Measurements from ENCODE around the gene PRDX5. TPM values are rescaled to one million over a fixed set of nuclear protein-coding genes. Genes with fewer than 3 reads are reported as not detected.
A peak's percentile ranks its signal among the peaks of the same experiment; 100 is the strongest.

The PRDX5 gene
- total RNA-seq, 6 experiments from 2014 or later: 84.0 to 172 (median 89.3) TPM

DNA sequence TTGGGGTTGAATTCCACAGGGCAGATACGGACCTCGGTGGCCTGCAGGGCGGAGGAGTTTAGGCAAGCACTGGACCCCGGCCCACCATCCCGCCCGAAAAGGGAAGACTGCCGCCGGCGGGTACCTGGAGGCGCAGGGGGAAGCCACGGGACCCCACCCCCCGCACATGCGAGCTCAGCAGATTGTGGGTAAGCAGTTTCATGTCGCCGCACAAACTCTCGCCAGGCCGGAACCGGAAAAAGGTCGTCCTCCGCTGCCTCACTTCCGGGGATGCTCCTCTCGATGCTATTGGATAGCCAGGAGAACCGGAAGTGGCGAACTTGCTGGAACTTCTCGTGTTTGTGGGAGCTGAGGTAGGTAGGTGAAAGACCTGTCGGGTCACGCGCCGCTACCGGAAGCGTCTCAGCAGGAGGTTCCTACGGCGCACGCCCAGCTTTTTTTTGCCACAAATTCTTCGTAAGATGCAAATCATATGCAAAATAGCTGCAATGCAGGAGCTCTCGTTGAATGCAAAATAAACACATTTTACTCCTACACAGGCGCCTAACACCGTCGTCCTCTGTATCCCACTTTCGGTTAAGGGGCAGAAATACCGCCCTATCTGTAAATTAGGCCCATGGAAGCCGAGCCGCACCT, 478 bp upstream of the PRDX5 start, which contains the start of gene TRMT112:
TRMT112 (minus strand) TSS at position 235 of the 636 bp plus-strand sequence; CDS start at position 202, 33 bp downstream.
- H3K4me1 ChIP-seq: peaks cover 0 to 15% (median 7%) of the 10 kb centered on the region in 4 donors
- TF ChIP-seq, protein P1, sequence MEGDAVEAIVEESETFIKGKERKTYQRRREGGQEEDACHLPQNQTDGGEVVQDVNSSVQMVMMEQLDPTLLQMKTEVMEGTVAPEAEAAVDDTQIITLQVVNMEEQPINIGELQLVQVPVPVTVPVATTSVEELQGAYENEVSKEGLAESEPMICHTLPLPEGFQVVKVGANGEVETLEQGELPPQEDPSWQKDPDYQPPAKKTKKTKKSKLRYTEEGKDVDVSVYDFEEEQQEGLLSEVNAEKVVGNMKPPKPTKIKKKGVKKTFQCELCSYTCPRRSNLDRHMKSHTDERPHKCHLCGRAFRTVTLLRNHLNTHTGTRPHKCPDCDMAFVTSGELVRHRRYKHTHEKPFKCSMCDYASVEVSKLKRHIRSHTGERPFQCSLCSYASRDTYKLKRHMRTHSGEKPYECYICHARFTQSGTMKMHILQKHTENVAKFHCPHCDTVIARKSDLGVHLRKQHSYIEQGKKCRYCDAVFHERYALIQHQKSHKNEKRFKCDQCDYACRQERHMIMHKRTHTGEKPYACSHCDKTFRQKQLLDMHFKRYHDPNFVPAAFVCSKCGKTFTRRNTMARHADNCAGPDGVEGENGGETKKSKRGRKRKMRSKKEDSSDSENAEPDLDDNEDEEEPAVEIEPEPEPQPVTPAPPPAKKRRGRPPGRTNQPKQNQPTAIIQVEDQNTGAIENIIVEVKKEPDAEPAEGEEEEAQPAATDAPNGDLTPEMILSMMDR (IDR thresholded peaks at IDR 0.05): no peak
- peak; percentile 74 for TF ChIP-seq POLR2A (IDR thresholded peaks at IDR 0.05)
- intact Hi-C loops (cut with DNase I): no loop called here

DNA sequence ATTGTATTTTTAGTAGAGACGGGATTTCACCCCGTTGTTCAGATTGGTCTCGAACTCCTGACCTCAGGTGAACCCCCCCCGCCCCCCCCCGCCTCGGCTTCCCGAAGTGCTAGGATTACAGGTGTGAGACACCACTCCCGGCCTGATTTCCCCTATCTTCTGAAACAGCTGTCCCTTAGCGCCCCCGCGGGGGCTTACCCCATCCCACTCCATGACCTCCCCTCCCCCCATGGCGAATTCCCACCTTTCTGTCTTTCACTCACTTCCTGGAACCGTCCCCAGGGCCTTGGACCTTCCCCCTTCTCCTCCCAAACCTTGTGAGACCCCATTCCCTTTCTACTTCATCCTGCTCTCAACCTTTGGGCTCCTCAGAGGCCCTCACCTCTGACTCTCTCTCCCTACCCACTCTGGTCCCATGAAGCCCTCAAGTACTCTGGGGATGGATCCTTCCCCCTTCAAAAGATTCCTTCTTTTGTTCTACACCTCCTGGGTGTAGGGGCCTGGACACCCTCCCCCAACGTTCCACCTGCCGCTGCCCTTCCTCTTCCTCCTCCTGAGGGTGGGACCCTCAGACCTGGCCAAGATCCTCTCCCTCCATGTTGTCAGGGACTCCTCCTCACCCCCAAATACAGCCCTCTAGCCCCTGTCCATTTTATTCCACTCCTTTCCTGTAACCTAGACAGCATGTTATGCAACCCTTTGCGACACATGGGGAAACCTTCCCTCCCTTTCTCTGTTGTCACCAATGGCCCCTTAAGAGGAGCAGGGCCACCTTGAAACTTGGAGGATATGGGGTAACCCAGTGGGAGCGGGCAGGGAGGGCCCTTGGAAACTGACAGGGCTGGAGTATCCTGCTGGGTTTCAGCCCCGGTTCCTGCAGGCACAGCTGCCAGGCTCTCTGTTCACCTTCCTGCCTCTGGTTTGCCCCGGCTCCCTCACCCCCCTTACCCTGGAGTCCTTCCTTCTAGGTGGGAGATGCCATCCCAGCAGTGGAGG, 1.1 kb downstream of the PRDX5 start:
- Histone ChIP-seq H3K4me3 (peak overlapping the region; percentile 86 to 94 (median 93)), H3K27ac (peak overlapping the region in 2 of 3 donors; percentile 97 to 99), H3K9me3 (no peaks in the 10 kb centered on the region), H3K4me1 (peaks cover 0 to 15% (median 7%) of the 10 kb centered on the region in 4 donors), H3K27me3 (no peaks in the 10 kb centered on the region), H3K36me3 (peaks cover 0 to 16% (median 8%) of the 10 kb centered on the region in 4 donors)
- DNase-seq (peak in 1 of 3 donors; percentile 59), ATAC-seq (no peak)
- WGBS (ENCODE audit: insufficient coverage, low coverage, low lambda C conversion rate, missing lambda C conversion rate): 16% methylated on average over 18 of the region's 19 CpGs
- TF ChIP-seq, protein P1 (IDR thresholded peaks at IDR 0.05): no peak
- TF ChIP-seq POLR2A (IDR thresholded peaks at IDR 0.05): no peak
- intact Hi-C loops (cut with DNase I): no loop called here

More for the DNA sequence above, 478 bp upstream of the PRDX5 start, which contains the start of gene TRMT112:
- Histone ChIP-seq H3K36me3 (peaks cover 0 to 22% (median 10%) of the 10 kb centered on the region in 4 donors), H3K9me3 (no peaks in the 10 kb centered on the region), H3K4me3 (peak within 1 kb of the TSS; percentile 86 to 94 (median 93)), H3K27ac (peak within 1 kb of the TSS; percentile 92 to 99 (median 97)), H3K27me3 (no peaks in the 10 kb centered on the region)
- DNase-seq: peak; percentile 95 to 99 (median 98)
- ATAC-seq: peak; percentile 78 to 85 (median 82)
- WGBS (ENCODE audit: insufficient coverage, low coverage, low lambda C conversion rate, missing lambda C conversion rate): 0% methylated on average over 12 of the region's 43 CpGs

DNA sequence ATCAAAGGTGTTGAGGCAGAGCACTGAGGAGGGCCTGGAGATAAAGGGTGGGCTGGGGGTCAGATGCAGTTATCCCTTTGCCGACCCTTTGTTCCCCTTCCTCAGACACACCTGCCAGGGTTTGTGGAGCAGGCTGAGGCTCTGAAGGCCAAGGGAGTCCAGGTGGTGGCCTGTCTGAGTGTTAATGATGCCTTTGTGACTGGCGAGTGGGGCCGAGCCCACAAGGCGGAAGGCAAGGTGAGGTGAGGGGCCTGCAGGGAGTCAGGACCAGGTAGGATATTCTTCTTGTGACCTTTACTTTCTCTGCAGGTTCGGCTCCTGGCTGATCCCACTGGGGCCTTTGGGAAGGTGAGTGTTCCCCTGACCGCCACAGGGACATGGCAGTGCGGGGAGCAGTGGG, 2.6 kb downstream of the PRDX5 start:
- TF ChIP-seq, protein P1 (IDR thresholded peaks at IDR 0.05): no peak
- no peak for TF ChIP-seq POLR2A (IDR thresholded peaks at IDR 0.05)
- ATAC-seq: no peak
- peaks cover 0 to 1% (median under 1%) of the 10 kb centered on the region in 4 donors for H3K36me3 ChIP-seq
- H3K27ac ChIP-seq: no peak overlapping the region
- no peak for DNase-seq
- intact Hi-C loops (cut with DNase I): no loop called here
- H3K9me3 ChIP-seq: no peaks in the 10 kb centered on the region
- no peaks in the 10 kb centered on the region for H3K27me3 ChIP-seq
- 93% methylated on average over 6 of the region's 7 CpGs for WGBS (ENCODE audit: insufficient coverage, low coverage, low lambda C conversion rate, missing lambda C conversion rate)
- peaks cover 0 to 15% (median 7%) of the 10 kb centered on the region in 4 donors for H3K4me1 ChIP-seq
- H3K4me3 ChIP-seq: no peak overlapping the region

DNA sequence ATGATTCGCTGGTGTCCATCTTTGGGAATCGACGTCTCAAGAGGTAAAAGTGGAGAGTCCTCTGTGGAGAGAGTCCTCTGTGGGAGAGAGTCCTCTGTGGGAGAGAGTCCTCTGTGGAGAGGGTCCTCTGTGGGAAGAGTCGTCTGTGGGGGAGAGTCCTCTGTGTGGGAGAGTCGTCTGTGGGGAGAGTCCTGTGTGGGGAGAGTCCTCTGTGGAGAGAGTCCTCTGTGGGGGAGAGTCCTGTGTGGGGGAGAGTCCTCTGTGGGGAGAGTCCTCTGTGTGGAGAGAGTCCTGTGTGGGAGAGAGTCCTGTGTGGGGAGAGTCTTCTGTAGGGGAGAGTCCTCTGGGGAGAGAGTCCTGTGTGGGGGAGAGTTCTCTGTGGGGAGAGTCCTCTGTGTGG, 3.1 kb downstream of the PRDX5 start:
- ATAC-seq: no peak
- Histone ChIP-seq H3K36me3 (no peaks in the 10 kb centered on the region), H3K9me3 (no peaks in the 10 kb centered on the region), H3K4me1 (peaks cover 0 to 13% (median 7%) of the 10 kb centered on the region in 4 donors), H3K4me3 (no peak overlapping the region), H3K27me3 (no peaks in the 10 kb centered on the region), H3K27ac (no peak overlapping the region)
- 91% methylated on average over 5 of the region's 5 CpGs for WGBS (ENCODE audit: insufficient coverage, low coverage, low lambda C conversion rate, missing lambda C conversion rate)
- intact Hi-C loops (cut with DNase I): no loop called here
- TF ChIP-seq, protein P1 (IDR thresholded peaks at IDR 0.05): no peak
- TF ChIP-seq POLR2A (IDR thresholded peaks at IDR 0.05): no peak
- no peak for DNase-seq

Measured in right lobe of liver (tissue), 6 donors.